OCI-LY1 (cell line): ENCODE measurements around the gene SLC51B.
"Not testable (repeated sequence)": the region's sequence is repeated elsewhere in the genome, so short reads cannot be mapped to it uniquely, and the experiment has no call there.

Experiments used
- H2AFZ ChIP-seq: fragments of 200-600 bp; sonication (generic), shearing (Covaris generic); 2 replicates; pipeline ENCODE4 v1.6.0; 2014; ENCODE audit warnings: antibody characterized with exemption, mild to moderate bottlenecking, low read length
- H3F3A ChIP-seq: fragments of 200-600 bp; sonication (generic), shearing (Covaris generic); 2 replicates; pipeline ENCODE4 v1.6.0; 2014; ENCODE audit warnings: mild to moderate bottlenecking, antibody characterized with exemption, low read length, moderate library complexity; ENCODE audit not compliant: insufficient read depth
- H3K27ac ChIP-seq: fragments of 200-600 bp; sonication (generic); 2 replicates; pipeline ENCODE4 v1.5.1; 2014; ENCODE audit warnings: low read length, mixed run types, mild to moderate bottlenecking, low read depth; ENCODE audit not compliant: poor library complexity, severe bottlenecking
- H3K27me3 ChIP-seq: fragments of 200-600 bp; sonication (generic); 2 replicates; pipeline ENCODE4 v1.6.0; 2014; ENCODE audit warnings: antibody characterized with exemption, mild to moderate bottlenecking, low read length, moderate library complexity; ENCODE audit not compliant: insufficient read depth
- H3K36me3 ChIP-seq: fragments of 200-600 bp; sonication (generic); 2 replicates; pipeline ENCODE4 v1.6.1; 2014; ENCODE audit warnings: mild to moderate bottlenecking, antibody characterized with exemption, low read length, moderate library complexity, mixed read lengths; ENCODE audit not compliant: insufficient read depth
- H3K4me1 ChIP-seq: fragments of 200-600 bp; sonication (generic); 2 replicates; pipeline ENCODE4 v1.5.1; 2014; ENCODE audit warnings: mild to moderate bottlenecking, low read length, moderate library complexity; ENCODE audit not compliant: insufficient read depth, severe bottlenecking
- H3K4me2 ChIP-seq: fragments of 200-600 bp; sonication (generic), shearing (Covaris generic); 2 replicates; pipeline ENCODE4 v1.6.1; 2014; ENCODE audit warnings: low read length
- H3K4me3 ChIP-seq: fragments of 200-600 bp; sonication (generic); 2 replicates; pipeline ENCODE4 v1.5.1; 2014; ENCODE audit warnings: low read length, low read depth, mild to moderate bottlenecking, mixed read lengths; ENCODE audit not compliant: poor library complexity, severe bottlenecking
- H3K79me2 ChIP-seq: fragments of 200-600 bp; shearing (Covaris generic); 2 replicates; pipeline ENCODE4 v1.6.1; 2016; ENCODE audit warnings: mixed run types, low read length, mixed read lengths; ENCODE audit not compliant: insufficient read depth
- H3K9ac ChIP-seq: fragments of 200-600 bp; sonication (generic), shearing (Covaris generic); 2 replicates; pipeline ENCODE4 v1.6.1; 2014; ENCODE audit warnings: mild to moderate bottlenecking, low read length, mixed read lengths
- H3K9me2 ChIP-seq: fragments of 200-600 bp; sonication (generic), shearing (Covaris generic); 2 replicates; pipeline ENCODE4 v1.6.1; 2014; ENCODE audit warnings: low read depth, mild to moderate bottlenecking, low read length, mixed read lengths
- H3K9me3 ChIP-seq: fragments of 200-600 bp; shearing (Covaris generic); 2 replicates; pipeline ENCODE4 v1.6.1; 2014; ENCODE audit warnings: low read length, mixed read lengths
- H4K20me1 ChIP-seq: fragments of 200-600 bp; sonication (generic), shearing (Covaris generic); 2 replicates; pipeline ENCODE4 v1.6.0; 2016; ENCODE audit warnings: mild to moderate bottlenecking, low read length; ENCODE audit not compliant: insufficient read depth
- CTCF ChIP-seq: fragments of 200-600 bp; sonication (generic), shearing (Covaris generic); IDR thresholded peaks from 2 replicates; pipeline ENCODE4 v1.5.1; 2017; ENCODE audit warnings: mild to moderate bottlenecking, antibody characterized with exemption, low read length, moderate library complexity, mixed read lengths
- EZH2 ChIP-seq: fragments of 200-600 bp; sonication (generic), shearing (Covaris generic); IDR thresholded peaks from 2 replicates; pipeline ENCODE4 v1.8.0; 2017; ENCODE audit warnings: borderline replicate concordance, mixed run types, mild to moderate bottlenecking, antibody characterized with exemption, low read length, moderate library complexity, mixed read lengths

SLC51B gene

GRCh38 chr15:65089206-65089824, 44.1 kb downstream of the SLC51B start:
- H3K4me2 ChIP-seq: no peak overlapping the region
- no peaks in the 10 kb centered on the region for H3K9me2 ChIP-seq
- no peak overlapping the region for H3K4me3 ChIP-seq
- no peaks in the 10 kb centered on the region for H3K27me3 ChIP-seq
- H4K20me1 ChIP-seq: no peaks in the 10 kb centered on the region
- H2AFZ ChIP-seq: no peak overlapping the region
- no peaks in the 10 kb centered on the region for H3K9me3 ChIP-seq
- TF ChIP-seq CTCF (no peak), EZH2 (no peak)
- H3K79me2 ChIP-seq: no peaks in the 10 kb centered on the region
- H3F3A ChIP-seq: no peaks in the 10 kb centered on the region
- H3K27ac ChIP-seq: no peak overlapping the region
- no peaks in the 10 kb centered on the region for H3K4me1 ChIP-seq
- H3K36me3 ChIP-seq: no peaks in the 10 kb centered on the region
- H3K9ac ChIP-seq: no peak overlapping the region

- Histone ChIP-seq H3K9me2 (no peaks in the 10 kb centered on the region), H3K4me2 (no peak overlapping the region), H3K4me3 (no peak overlapping the region), H3K9ac (no peak overlapping the region), H3K4me1 (no peaks in the 10 kb centered on the region), H3K9me3 (no peaks in the 10 kb centered on the region), H3K27ac (no peak overlapping the region), H4K20me1 (no peaks in the 10 kb centered on the region), H2AFZ (no peak overlapping the region), H3F3A (no peaks in the 10 kb centered on the region), H3K79me2 (no peaks in the 10 kb centered on the region), H3K27me3 (no peaks in the 10 kb centered on the region), H3K36me3 (no peaks in the 10 kb centered on the region)
- no peak for TF ChIP-seq CTCF
- no peak for TF ChIP-seq EZH2
Measured at GRCh38 chr15:65091946-65092770, 47.0 kb downstream of the SLC51B start.

GRCh38 chr15:65092911-65093792, 48.0 kb downstream of the SLC51B start:
- Histone ChIP-seq H3K9me2 (no peaks in the 10 kb centered on the region), H3K9me3 (no peaks in the 10 kb centered on the region), H3K4me1 (no peaks in the 10 kb centered on the region), H3K4me2 (no peak overlapping the region), H3K36me3 (peaks cover 5% of the 10 kb centered on the region; the same call in 1 of the 2 replicates), H4K20me1 (no peaks in the 10 kb centered on the region), H3K4me3 (no peak overlapping the region), H2AFZ (no peak overlapping the region), H3K27me3 (no peaks in the 10 kb centered on the region), H3K27ac (no peak overlapping the region), H3K79me2 (no peaks in the 10 kb centered on the region), H3F3A (no peaks in the 10 kb centered on the region), H3K9ac (no peak overlapping the region)
- no peak for TF ChIP-seq EZH2
- no peak for TF ChIP-seq CTCF

GRCh38 chr15:65093793-65094170, 48.6 kb downstream of the SLC51B start:
- H3K9ac ChIP-seq, H3K9me2 ChIP-seq, H3K27me3 ChIP-seq, H3K27ac ChIP-seq, H3K4me3 ChIP-seq, H3K4me1 ChIP-seq, H3F3A ChIP-seq, H3K9me3 ChIP-seq, H3K4me2 ChIP-seq, H3K79me2 ChIP-seq, H2AFZ ChIP-seq, H3K36me3 ChIP-seq, H4K20me1 ChIP-seq: not testable (repeated sequence)
